GM12872 (cell line): Measurements from ENCODE around the gene TSPAN3.

ENCODE experiments used
- CTCF ChIP-seq: IDR thresholded peaks from 3 replicates; pipeline ENCODE4 v1.5.1; 2011; ENCODE audit warnings: low read depth, mild to moderate bottlenecking, low read length, moderate library complexity; ENCODE audit not compliant: insufficient read depth

Gene TSPAN3

GRCh38 chr15:76998663-76999285 lies 72.1 kb downstream of the TSPAN3 start:
- TF ChIP-seq CTCF = no peak

- TF ChIP-seq CTCF = no peak
Measured at GRCh38 chr15:76996526-76997401, 74.1 kb downstream of the TSPAN3 start.

- no peak for TF ChIP-seq CTCF
Measured at GRCh38 chr15:76996076-76996525, 74.8 kb downstream of the TSPAN3 start.

GRCh38 chr15:76994971-76995945 lies 75.7 kb downstream of the TSPAN3 start, which contains the start of gene PSTPIP1:
Gene PSTPIP1 (plus strand): TSS chr15:76995126. CDS start chr15:76995574, 448 bp downstream.
- TF ChIP-seq CTCF = no peak

GRCh38 chr15:76994496-76994895 lies 76.4 kb downstream of the TSPAN3 start:
- no peak for TF ChIP-seq CTCF

GRCh38 chr15:76994001-76994400 lies 76.9 kb downstream of the TSPAN3 start:
- TF ChIP-seq CTCF = no peak
